ENCODE data around the gene TFDP1. TPM values are rescaled to one million over a fixed set of nuclear protein-coding genes. Genes with fewer than 3 reads are reported as not detected.

TFDP1 gene
- total RNA-seq, 1 experiment from 2014 or later, result 78.2 TPM

GRCh38 chr13:113573065-113573464 is 11.5 kb upstream of the TFDP1 start:
- H3K36me3 ChIP-seq (replicated peaks; ENCODE audit: control insufficient read depth, insufficient read depth, low read length), result no peaks in the 10 kb centered on the region
- H3K4me3 ChIP-seq (ENCODE audit: insufficient read depth, low read depth, low read length), result no peak overlapping the region
- no peaks in the 10 kb centered on the region for H3K27me3 ChIP-seq (ENCODE audit: control insufficient read depth, insufficient read depth, low read length)
- DNase-seq, result no peak

GRCh38 chr13:113576597-113576996 is 8.0 kb upstream of the TFDP1 start:
- no peak for DNase-seq
- H3K27me3 ChIP-seq (ENCODE audit: control insufficient read depth, insufficient read depth, low read length), result no peaks in the 10 kb centered on the region

GRCh38 chr13:113577881-113578435 is 6.6 kb upstream of the TFDP1 start:
- Histone ChIP-seq H3K36me3 (replicated peaks; ENCODE audit: control insufficient read depth, insufficient read depth, low read length) (no peaks in the 10 kb centered on the region), H3K27me3 (ENCODE audit: control insufficient read depth, insufficient read depth, low read length) (no peaks in the 10 kb centered on the region), H3K4me3 (ENCODE audit: insufficient read depth, low read depth, low read length) (no peak overlapping the region)
- DNase-seq, result no peak

More at GRCh38 chr13:113576597-113576996, 8.0 kb upstream of the TFDP1 start:
- Histone ChIP-seq H3K36me3 (replicated peaks; ENCODE audit: control insufficient read depth, insufficient read depth, low read length) (no peaks in the 10 kb centered on the region), H3K4me3 (ENCODE audit: insufficient read depth, low read depth, low read length) (no peak overlapping the region)

- no peak for DNase-seq
- Histone ChIP-seq H3K36me3 (replicated peaks; ENCODE audit: control insufficient read depth, insufficient read depth, low read length) (no peaks in the 10 kb centered on the region), H3K4me3 (ENCODE audit: insufficient read depth, low read depth, low read length) (no peak overlapping the region), H3K27me3 (ENCODE audit: control insufficient read depth, insufficient read depth, low read length) (no peaks in the 10 kb centered on the region)
Observed at GRCh38 chr13:113579686-113580085, 4.9 kb upstream of the TFDP1 start.

- DNase-seq, result peak; percentile 20
Observed at GRCh38 chr13:113581871-113582270, 2.7 kb upstream of the TFDP1 start.

GRCh38 chr13:113582841-113583631 is 1.5 kb upstream of the TFDP1 start:
- DNase-seq, result peak; percentile 60
- Histone ChIP-seq H3K4me3 (ENCODE audit: insufficient read depth, low read depth, low read length) (no peak overlapping the region), H3K27me3 (ENCODE audit: control insufficient read depth, insufficient read depth, low read length) (no peaks in the 10 kb centered on the region), H3K36me3 (replicated peaks; ENCODE audit: control insufficient read depth, insufficient read depth, low read length) (peaks cover 6% of the 10 kb centered on the region)

More at GRCh38 chr13:113581871-113582270, 2.7 kb upstream of the TFDP1 start:
- H3K4me3 ChIP-seq (ENCODE audit: insufficient read depth, low read depth, low read length), result no peak overlapping the region
- peaks cover 4% of the 10 kb centered on the region for H3K36me3 ChIP-seq (replicated peaks; ENCODE audit: control insufficient read depth, insufficient read depth, low read length)
- no peaks in the 10 kb centered on the region for H3K27me3 ChIP-seq (ENCODE audit: control insufficient read depth, insufficient read depth, low read length)

- Histone ChIP-seq H3K36me3 (replicated peaks; ENCODE audit: control insufficient read depth, insufficient read depth, low read length) (peaks cover 6% of the 10 kb centered on the region), H3K4me3 (ENCODE audit: insufficient read depth, low read depth, low read length) (peak overlapping the region; percentile 61), H3K27me3 (ENCODE audit: control insufficient read depth, insufficient read depth, low read length) (no peaks in the 10 kb centered on the region)
- DNase-seq, result peak; percentile 81
Observed at GRCh38 chr13:113584870-113585671, 518 bp downstream of the TFDP1 start.

- DNase-seq, result peak; percentile 43
- H3K27me3 ChIP-seq (ENCODE audit: control insufficient read depth, insufficient read depth, low read length), result no peaks in the 10 kb centered on the region
- peak overlapping the region; percentile 57 for H3K4me3 ChIP-seq (ENCODE audit: insufficient read depth, low read depth, low read length)
- peaks cover 6% of the 10 kb centered on the region for H3K36me3 ChIP-seq (replicated peaks; ENCODE audit: control insufficient read depth, insufficient read depth, low read length)
Observed at GRCh38 chr13:113585896-113586295, 1.3 kb downstream of the TFDP1 start.

GRCh38 chr13:113586661-113587479 is 2.3 kb downstream of the TFDP1 start:
- peak; percentile 20 for DNase-seq
- no peaks in the 10 kb centered on the region for H3K27me3 ChIP-seq (ENCODE audit: control insufficient read depth, insufficient read depth, low read length)
- peaks cover 7% of the 10 kb centered on the region for H3K36me3 ChIP-seq (replicated peaks; ENCODE audit: control insufficient read depth, insufficient read depth, low read length)
- no peak overlapping the region for H3K4me3 ChIP-seq (ENCODE audit: insufficient read depth, low read depth, low read length)

GRCh38 chr13:113588394-113589111 is 4.0 kb downstream of the TFDP1 start:
- H3K4me3 ChIP-seq (ENCODE audit: insufficient read depth, low read depth, low read length), result no peak overlapping the region
- peaks cover 7% of the 10 kb centered on the region for H3K36me3 ChIP-seq (replicated peaks; ENCODE audit: control insufficient read depth, insufficient read depth, low read length)
- DNase-seq, result peak; percentile 17
- H3K27me3 ChIP-seq (ENCODE audit: control insufficient read depth, insufficient read depth, low read length), result no peaks in the 10 kb centered on the region

- peak; percentile 22 for DNase-seq
- Histone ChIP-seq H3K36me3 (replicated peaks; ENCODE audit: control insufficient read depth, insufficient read depth, low read length) (peaks cover 7% of the 10 kb centered on the region), H3K4me3 (ENCODE audit: insufficient read depth, low read depth, low read length) (no peak overlapping the region), H3K27me3 (ENCODE audit: control insufficient read depth, insufficient read depth, low read length) (no peaks in the 10 kb centered on the region)
Observed at GRCh38 chr13:113589251-113589960, 4.9 kb downstream of the TFDP1 start.

GRCh38 chr13:113589961-113590339 is 5.4 kb downstream of the TFDP1 start:
- Histone ChIP-seq H3K27me3 (ENCODE audit: control insufficient read depth, insufficient read depth, low read length) (no peaks in the 10 kb centered on the region), H3K36me3 (replicated peaks; ENCODE audit: control insufficient read depth, insufficient read depth, low read length) (peaks cover 7% of the 10 kb centered on the region), H3K4me3 (ENCODE audit: insufficient read depth, low read depth, low read length) (no peak overlapping the region)
- peak; percentile 39 for DNase-seq

GRCh38 chr13:113591750-113592149 is 7.2 kb downstream of the TFDP1 start:
- peak; percentile 27 for DNase-seq
- H3K27me3 ChIP-seq (ENCODE audit: control insufficient read depth, insufficient read depth, low read length), result no peaks in the 10 kb centered on the region
- H3K4me3 ChIP-seq (ENCODE audit: insufficient read depth, low read depth, low read length), result no peak overlapping the region
- peaks cover 7% of the 10 kb centered on the region for H3K36me3 ChIP-seq (replicated peaks; ENCODE audit: control insufficient read depth, insufficient read depth, low read length)

Data from H7 (cell line).